ENCODE data around the gene HS6ST3.
A peak's percentile ranks its signal among the peaks of the same experiment; 100 is the strongest.
"Not testable (repeated sequence)": the region's sequence is repeated elsewhere in the genome, so short reads cannot be mapped to it uniquely, and the experiment has no call there.

The HS6ST3 gene

GRCh38 chr13:96749825-96750224 lies 659.9 kb downstream of the HS6ST3 start:
- no peak for DNase-seq

- DNase-seq, result no peak
Measured at GRCh38 chr13:96751089-96751488, 661.2 kb downstream of the HS6ST3 start.

- DNase-seq, result no peak
Measured at GRCh38 chr13:96762876-96763275, 673.0 kb downstream of the HS6ST3 start.

DNA sequence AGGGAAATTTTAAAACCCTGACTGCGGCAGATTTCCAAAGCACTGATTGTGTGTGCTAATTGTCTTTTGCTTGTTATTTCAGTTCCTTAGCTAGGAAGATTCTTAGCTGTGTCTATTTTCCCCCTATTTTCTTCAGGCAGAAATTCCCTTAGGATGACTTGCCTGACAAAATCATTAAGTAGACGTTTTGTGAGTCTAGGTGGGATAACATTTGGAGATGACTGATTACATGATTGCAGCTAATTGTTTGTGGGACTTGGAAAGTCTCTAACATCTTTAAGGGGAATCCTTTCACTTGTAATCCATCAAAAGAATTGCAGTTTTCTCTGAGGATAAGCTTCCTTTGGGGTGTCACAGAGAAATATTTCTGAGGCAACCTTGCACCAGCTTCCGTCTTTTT lies 676.4 kb downstream of the HS6ST3 start:
- DNase-seq, result no peak

DNA sequence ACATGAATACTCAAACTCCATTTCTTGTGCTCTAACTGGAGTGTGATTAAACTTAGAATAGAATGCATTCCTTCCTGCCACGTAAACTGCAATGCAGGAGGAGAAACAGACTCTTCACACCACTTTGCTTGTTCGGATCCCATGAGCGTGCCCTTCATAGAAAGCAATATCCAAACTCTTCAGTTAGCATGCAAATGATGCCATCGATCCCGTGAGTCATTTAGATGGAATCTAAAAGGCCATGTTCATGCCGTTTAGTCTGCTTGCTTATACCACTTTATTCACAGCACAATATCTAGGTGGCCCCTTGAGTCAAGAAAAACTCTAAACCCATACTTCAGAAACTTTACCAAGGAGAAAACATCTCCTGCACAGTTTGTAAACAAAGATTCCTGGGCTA lies 678.6 kb downstream of the HS6ST3 start:
- peak; percentile 59 for DNase-seq

- DNase-seq, result no peak
Measured at GRCh38 chr13:96769874-96770273, 680.0 kb downstream of the HS6ST3 start.

DNA sequence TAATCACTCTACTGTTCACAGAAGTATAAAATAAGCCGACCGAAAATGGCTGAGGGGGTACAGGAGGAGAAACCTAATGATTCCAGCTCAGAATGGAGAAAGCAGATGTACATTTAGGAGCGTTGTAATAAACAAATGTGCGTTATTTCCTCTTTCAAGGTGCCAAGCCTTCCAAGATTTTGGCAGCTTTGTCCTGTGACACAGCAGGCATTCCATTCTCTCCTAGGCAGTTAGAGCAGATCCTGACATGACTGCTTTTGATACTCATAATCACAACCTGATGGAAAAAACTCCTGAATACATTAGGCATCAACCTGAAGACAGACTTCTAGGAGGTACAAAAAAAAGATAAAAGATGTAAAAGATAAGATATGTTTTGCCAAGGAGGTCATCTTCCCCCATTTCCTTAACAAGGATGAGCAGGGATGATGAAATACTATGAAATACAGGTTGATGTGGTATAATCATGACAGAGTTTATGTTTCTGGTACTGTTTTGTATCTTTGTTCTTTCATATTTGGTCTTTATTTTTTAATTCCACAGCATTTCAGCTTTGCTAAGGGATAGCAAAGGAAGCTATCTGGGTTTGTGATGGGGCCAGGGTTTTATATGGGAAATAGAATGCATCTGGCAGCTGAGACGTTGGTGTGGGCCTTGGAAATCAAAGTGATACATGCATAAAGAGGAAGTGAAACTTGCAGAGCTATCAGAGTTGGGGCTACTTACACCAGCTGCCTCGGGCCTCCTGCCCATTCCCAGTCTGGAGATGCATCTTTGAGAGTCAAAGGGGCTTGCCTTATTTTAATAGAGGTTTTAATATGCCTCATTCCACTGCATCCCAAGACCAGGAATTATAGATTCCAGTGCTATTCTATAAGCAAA lies 681.8 kb downstream of the HS6ST3 start:
- no peak for DNase-seq

DNA sequence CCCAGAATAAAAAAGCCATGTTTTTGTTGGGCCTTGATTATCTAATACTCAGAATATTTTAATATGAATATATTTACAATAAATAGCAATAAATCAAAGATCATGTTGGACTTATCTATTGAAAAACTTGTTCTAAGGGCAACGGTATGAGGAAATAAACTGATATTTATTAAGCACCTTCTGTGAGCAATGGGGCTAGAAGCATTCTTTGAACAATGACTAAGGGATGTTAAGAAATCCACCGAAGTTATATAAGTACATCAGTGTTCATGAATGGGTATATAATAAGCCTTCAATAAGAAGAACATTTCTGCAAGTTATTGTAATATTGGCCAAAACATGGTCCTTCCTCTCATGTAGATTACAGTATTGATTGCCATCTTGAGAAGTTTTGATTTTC lies 682.5 kb downstream of the HS6ST3 start:
- DNase-seq, result no peak

DNA sequence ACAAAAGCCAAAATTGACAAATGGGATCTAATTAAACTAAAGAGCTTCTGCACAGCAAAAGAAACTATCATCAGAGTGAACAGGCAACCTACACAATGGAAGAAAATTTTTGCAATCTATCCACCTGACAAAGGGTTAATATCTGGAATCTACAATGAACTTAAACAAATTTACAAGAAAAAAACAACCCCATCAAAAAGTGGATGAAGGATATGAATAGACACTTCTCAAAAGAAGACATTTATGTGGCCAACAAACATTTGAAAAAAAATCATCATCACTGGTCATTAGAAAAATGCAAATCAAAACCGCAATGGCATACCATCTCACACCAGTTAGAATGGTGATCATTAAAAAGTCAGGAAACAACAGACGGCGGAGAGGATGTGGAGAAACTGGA lies 688.4 kb downstream of the HS6ST3 start:
- DNase-seq, result not testable (repeated sequence)

GRCh38 chr13:96779691-96780090 lies 689.8 kb downstream of the HS6ST3 start:
- DNase-seq, result no peak

DNA sequence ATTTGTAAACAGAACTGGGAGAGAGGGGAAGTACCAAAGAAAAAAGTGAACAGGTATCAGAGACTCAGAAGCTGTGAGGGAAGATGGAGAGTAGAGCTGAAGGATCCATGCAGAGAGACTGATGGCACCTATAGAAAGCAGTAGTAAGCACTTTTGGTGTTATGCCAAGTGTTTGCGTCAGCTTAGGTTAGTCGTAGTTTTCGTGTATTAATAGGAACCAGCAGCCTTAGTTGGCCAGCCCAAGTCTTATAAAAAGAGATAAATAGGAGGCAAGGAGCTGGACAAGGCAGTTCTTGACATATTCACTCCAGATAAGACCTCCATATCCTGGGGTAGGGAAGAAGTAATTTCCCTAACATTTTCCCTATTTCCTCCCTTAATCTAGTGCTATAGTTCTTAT lies 690.2 kb downstream of the HS6ST3 start:
- DNase-seq, result no peak

GRCh38 chr13:96781141-96781540 lies 691.2 kb downstream of the HS6ST3 start:
- DNase-seq, result no peak

DNA sequence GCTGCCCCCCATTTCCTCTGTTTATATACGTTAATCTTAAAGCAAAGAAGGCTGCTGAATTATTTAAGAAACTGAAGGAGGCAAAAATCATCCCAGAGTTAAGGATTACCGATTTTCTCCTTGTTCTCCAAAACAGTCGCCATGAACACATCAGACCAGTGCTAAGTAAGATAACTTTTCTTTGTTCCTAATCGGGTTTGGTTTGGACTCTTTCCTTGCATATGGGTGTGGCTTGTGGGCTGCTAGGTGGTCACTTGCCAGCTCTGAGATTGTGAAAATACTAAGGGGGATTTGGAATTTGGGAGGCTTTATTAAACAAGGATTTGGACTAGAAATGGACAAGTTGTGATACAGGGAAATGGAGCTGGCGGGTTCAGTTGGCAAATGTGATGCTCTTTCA lies 692.3 kb downstream of the HS6ST3 start:
- no peak for DNase-seq

DNA sequence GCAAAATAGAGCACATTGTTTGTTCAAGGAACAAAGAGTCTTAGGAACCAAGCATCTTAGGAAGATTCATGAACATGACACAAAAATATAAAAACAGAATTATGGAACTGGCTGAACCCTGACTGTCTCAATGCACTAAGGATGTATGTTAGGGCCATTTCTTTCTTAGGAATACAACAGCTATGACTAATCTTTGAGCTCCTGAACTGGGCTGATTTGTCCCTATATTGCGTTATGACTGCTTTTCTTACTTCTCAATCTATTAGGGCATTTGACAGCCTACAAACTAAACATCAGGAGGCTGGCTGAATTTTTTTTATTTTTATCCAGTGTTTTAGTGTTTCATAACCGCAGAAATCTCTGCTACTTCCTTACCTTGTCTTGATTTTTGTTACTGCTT lies 693.1 kb downstream of the HS6ST3 start:
- DNase-seq, result no peak

GRCh38 chr13:96783511-96783910 lies 693.6 kb downstream of the HS6ST3 start:
- DNase-seq, result no peak

- no peak for DNase-seq
Measured at GRCh38 chr13:96785986-96786385, 696.1 kb downstream of the HS6ST3 start.

DNA sequence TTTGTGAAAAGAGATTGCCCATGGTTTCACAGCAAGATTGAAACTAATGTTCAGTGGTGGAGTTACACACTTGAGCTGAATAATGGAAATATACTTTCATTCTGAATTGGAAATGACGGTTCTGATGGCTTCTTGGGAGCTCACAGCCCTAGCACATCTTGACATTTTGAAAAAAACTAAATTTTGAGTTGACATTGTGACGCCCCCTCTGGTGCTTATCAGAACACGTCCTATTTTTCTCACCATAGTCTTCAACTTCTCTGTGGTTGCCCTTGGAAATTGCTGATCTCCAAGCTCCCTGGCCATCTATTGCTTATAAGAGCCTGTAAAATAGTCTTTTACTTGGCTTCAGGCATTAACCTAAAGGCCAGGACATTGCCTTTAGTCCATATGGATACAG lies 702.3 kb downstream of the HS6ST3 start:
- no peak for DNase-seq

DNA sequence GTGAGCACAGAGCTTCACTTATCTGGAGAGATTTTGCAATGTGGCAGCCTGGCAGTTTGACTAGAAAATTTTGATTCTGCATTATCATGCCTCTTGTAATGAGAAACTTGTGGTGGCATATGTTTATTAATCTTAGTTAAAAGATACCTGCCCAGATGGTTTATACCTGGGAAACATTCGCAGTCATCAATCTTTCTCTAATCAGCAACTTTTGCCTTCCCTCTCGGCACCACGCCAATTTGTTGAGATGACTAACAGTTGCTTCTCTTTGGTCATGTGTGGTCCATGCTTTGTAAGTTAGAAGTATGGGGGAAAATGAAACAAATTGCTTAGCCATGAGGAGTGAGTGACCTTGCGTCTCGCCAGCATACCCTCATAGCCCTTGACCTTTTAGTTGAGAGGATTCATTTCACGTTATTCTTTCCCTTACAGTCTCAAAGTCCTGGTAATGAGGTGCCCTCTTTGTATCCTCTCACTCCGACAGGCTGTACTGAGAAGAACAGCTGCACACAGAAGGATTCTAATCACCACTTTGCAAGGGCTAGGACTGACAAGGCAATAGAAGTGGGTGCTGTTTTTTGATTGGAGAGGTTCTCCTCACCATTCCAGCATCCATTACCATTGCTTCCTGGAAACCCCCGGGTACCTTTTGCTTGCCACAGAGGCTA lies 703.0 kb downstream of the HS6ST3 start:
- no peak for DNase-seq

- DNase-seq, result no peak
Measured at GRCh38 chr13:96793404-96793755, 703.5 kb downstream of the HS6ST3 start.

DNA sequence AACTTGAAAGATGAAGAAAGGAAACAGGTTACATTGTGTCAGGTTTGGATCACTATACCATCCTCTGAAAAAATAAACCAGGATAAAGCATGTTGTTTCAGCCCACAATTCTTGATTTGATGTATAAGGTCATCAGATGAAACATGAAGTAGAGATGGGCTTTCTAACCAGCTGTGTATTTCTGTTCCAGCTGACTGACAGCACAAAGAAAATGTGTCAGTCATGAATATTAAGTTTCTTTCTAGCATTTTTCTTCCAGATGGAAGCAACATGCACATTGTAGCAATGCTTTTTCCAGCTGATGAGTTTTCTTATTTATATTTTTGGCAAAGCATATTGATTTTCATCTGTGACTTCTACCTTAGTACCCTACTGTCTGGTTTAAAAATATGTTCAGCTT lies 704.8 kb downstream of the HS6ST3 start:
- no peak for DNase-seq

GRCh38 chr13:96795670-96796069 lies 705.8 kb downstream of the HS6ST3 start:
- DNase-seq, result no peak

GRCh38 chr13:96796091-96796633 lies 706.3 kb downstream of the HS6ST3 start:
- DNase-seq, result no peak

- no peak for DNase-seq
Measured at GRCh38 chr13:96797136-96797535, 707.2 kb downstream of the HS6ST3 start.

DNA sequence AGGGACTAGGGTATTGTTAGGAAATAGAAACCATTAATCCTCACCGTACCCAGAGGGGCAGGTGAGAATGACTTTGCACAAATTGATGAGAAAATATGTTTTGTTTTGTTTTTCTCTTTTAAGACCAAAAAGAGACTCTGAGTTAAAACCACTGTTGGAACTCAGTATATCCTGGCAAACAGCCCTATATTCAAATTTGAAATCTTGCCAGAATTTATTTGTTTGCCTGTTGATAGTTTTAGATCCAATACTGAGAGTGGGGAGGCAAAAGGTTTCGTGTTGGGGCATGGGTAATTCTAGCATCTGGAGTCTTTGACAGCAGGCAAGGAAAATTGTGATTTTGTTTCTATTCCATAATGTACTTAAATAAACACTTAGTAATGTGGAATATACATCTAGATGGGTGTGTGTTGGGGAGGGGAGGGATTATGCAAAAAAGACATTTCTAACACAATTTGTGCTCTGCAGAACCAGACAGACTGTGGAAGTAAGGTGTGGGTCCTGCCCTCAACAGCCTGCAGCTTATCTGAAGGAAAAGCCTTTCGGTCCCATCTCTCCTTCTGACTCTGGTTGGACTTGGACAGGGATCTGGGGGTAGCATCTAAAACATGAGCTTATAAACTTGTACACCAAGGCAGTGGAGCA lies 713.7 kb downstream of the HS6ST3 start:
- no peak for DNase-seq
